ENCODE results near the gene KANSL1.

- TF ChIP-seq POLR2A (IDR thresholded peaks at IDR 0.05; ENCODE audit: low read depth, low read length) (no peak), CTCF (conservative IDR thresholded peaks at IDR 0.05; ENCODE audit: low read depth, low read length) (no peak), RCOR1 (IDR thresholded peaks at IDR 0.05; ENCODE audit: insufficient replicate concordance, low read length) (no peak)
Measured at GRCh38 chr17:46152423-46152822, 40.8 kb downstream of the KANSL1 start.

Data from IMR-90 (cell line).